GM23248 (cell line): ENCODE measurements around the gene XG.

Source experiments
- EZH2 ChIP-seq: fragments of 200-600 bp; sonication (generic); IDR thresholded peaks from 2 replicates; pipeline ENCODE4 v1.6.1; 2018; ENCODE audit warnings: antibody characterized with exemption, mild to moderate bottlenecking; ENCODE audit not compliant: insufficient read depth, poor library complexity, severe bottlenecking
- EZH2phosphoT487 ChIP-seq: fragments of 200-600 bp; sonication (generic); IDR thresholded peaks from 2 replicates; pipeline ENCODE4 v1.6.1; 2018; ENCODE audit warnings: antibody characterized with exemption, moderate library complexity, mild to moderate bottlenecking, low read depth; ENCODE audit not compliant: insufficient read depth

DNA sequence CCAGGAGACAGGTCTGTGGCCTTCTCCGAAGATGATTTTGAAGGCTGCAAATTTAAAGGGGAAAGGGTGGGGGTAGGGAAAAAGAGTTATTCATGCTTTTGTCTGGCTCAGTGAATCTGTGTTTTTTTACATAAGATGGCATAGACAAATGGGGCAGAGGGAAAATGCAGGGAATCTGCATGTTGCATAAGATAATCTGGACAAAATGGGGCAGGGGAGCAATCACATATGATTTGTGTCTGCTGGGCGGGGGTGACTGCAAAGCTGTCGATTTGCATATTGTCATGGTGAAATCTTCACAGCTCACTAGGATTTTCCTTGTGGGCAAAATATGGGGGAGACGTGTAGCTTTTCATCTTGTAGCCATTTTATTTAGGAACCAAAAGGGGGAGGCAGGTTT is 47.5 kb downstream of the XG start:
- no peak for TF ChIP-seq EZH2phosphoT487
- TF ChIP-seq EZH2: no peak
